ENCODE results near the gene FAM83F.
"Not testable (repeated sequence)": the region's sequence is repeated elsewhere in the genome, so short reads cannot be mapped to it uniquely, and the experiment has no call there.

FAM83F gene

GRCh38 chr22:39966470-39966869 is 28.3 kb upstream of the FAM83F start:
- no peak for DNase-seq

GRCh38 chr22:39967103-39967829 is 27.5 kb upstream of the FAM83F start:
- DNase-seq = no peak

GRCh38 chr22:39967996-39968972 is 26.5 kb upstream of the FAM83F start:
- DNase-seq = no peak

GRCh38 chr22:39970742-39971141 is 24.0 kb upstream of the FAM83F start:
- DNase-seq = no peak

- no peak for DNase-seq
Observed at GRCh38 chr22:39972641-39973040, 22.1 kb upstream of the FAM83F start.

GRCh38 chr22:39973656-39974055 is 21.1 kb upstream of the FAM83F start:
- DNase-seq = no peak

GRCh38 chr22:39974065-39974464 is 20.7 kb upstream of the FAM83F start:
- DNase-seq = no peak

- no peak for DNase-seq
Observed at GRCh38 chr22:39979048-39979447, 15.7 kb upstream of the FAM83F start.

GRCh38 chr22:39979458-39979857 is 15.3 kb upstream of the FAM83F start:
- DNase-seq = no peak

GRCh38 chr22:39980596-39980995 is 14.2 kb upstream of the FAM83F start:
- no peak for DNase-seq

- DNase-seq = no peak
Observed at GRCh38 chr22:39983346-39983745, 11.4 kb upstream of the FAM83F start.

GRCh38 chr22:39984006-39984405 is 10.7 kb upstream of the FAM83F start:
- DNase-seq = no peak

- DNase-seq = no peak
Observed at GRCh38 chr22:39984746-39985145, 10.0 kb upstream of the FAM83F start.

GRCh38 chr22:39985383-39986035 is 9.2 kb upstream of the FAM83F start:
- DNase-seq = no peak

- no peak for DNase-seq
Observed at GRCh38 chr22:39988386-39989114, 6.2 kb upstream of the FAM83F start.

- no peak for DNase-seq
Observed at GRCh38 chr22:39989633-39990032, 5.1 kb upstream of the FAM83F start.

GRCh38 chr22:39990686-39991085 is 4.1 kb upstream of the FAM83F start:
- DNase-seq = no peak

- no peak for DNase-seq
Observed at GRCh38 chr22:39991159-39991860, 3.4 kb upstream of the FAM83F start.

GRCh38 chr22:39992088-39992826 is 2.5 kb upstream of the FAM83F start:
- DNase-seq = no peak

- DNase-seq = not testable (repeated sequence)
Observed at GRCh38 chr22:39992894-39993293, 1.9 kb upstream of the FAM83F start.

- peak; percentile 7 for DNase-seq
Observed at GRCh38 chr22:39994041-39994565, 651 bp upstream of the FAM83F start.

Data from T-helper 9 cell (primary cell).